GM20431 (cell line): Measurements from ENCODE around the gene TUBA4B.
"Not testable (repeated sequence)": the region's sequence is repeated elsewhere in the genome, so short reads cannot be mapped to it uniquely, and the experiment has no call there.

Experiments used
- in situ Hi-C: fragments of 300-500 bp; cut with MseI, MboI; formaldehyde crosslinking; loops from one replicate; pipeline ENCODE4 v1.15.0; 2020; ENCODE audit warnings: low sequenced_read_pairs; ENCODE audit not compliant: unreplicated experiment

TUBA4B gene

GRCh38 chr2:219308142-219309101 lies 55.4 kb downstream of the TUBA4B start:
- in situ Hi-C loops = loop anchor here (10.0 kb wide), 1 partner anchor 154 kb away; no protein-coding TSS in a partner anchor

GRCh38 chr2:219309278-219309677 lies 56.2 kb downstream of the TUBA4B start, which contains the start of gene PTPRN:
Gene PTPRN (minus strand): TSS chr2:219309401. CDS start chr2:219309332, 69 bp downstream.
- in situ Hi-C loops = loop anchor here (10.0 kb wide), 1 partner anchor 154 kb away; no protein-coding TSS in a partner anchor

- in situ Hi-C loops = not testable (repeated sequence)
These were observed 59.7 kb downstream of the TUBA4B start for GRCh38 chr2:219312683-219313263.

- in situ Hi-C loops = no loop called here
These were observed 61.9 kb downstream of the TUBA4B start for GRCh38 chr2:219314804-219315468.
